Loucy (cell line): ENCODE data around the gene FCRL6.

Experiments used
- H2AFZ ChIP-seq: fragments of 200-600 bp; sonication (generic); 2 replicates; pipeline ENCODE4 v1.6.0; 2016; ENCODE audit warnings: antibody characterized with exemption, mild to moderate bottlenecking, low read length, moderate library complexity
- H3F3A ChIP-seq: fragments of 200-600 bp; 2 replicates; pipeline ENCODE4 v1.6.0; 2016; ENCODE audit warnings: antibody characterized with exemption, low read depth, mild to moderate bottlenecking
- H3K27me3 ChIP-seq: fragments of 200-600 bp; sonication (generic); 2 replicates; pipeline ENCODE4 v1.6.1; 2014; ENCODE audit warnings: low read length, mild to moderate bottlenecking; ENCODE audit not compliant: insufficient read depth, poor library complexity, severe bottlenecking
- H3K36me3 ChIP-seq: fragments of 200-600 bp; sonication (generic); 2 replicates; pipeline ENCODE4 v1.6.1; 2016; ENCODE audit warnings: low read length; ENCODE audit not compliant: insufficient read depth
- H3K4me1 ChIP-seq: fragments of 200-600 bp; sonication (generic); 2 replicates; pipeline ENCODE4 v1.5.1; 2014; ENCODE audit warnings: low read length, mild to moderate bottlenecking; ENCODE audit not compliant: insufficient read depth, poor library complexity, severe bottlenecking
- H3K4me2 ChIP-seq: fragments of 200-600 bp; sonication (generic); 2 replicates; pipeline ENCODE4 v1.6.0; 2014; ENCODE audit warnings: antibody characterized with exemption, low read length, low read depth, mild to moderate bottlenecking; ENCODE audit not compliant: poor library complexity, severe bottlenecking
- H3K4me3 ChIP-seq: fragments of 200-600 bp; sonication (generic); 2 replicates; pipeline ENCODE4 v1.5.1; 2014; ENCODE audit warnings: low read length, mild to moderate bottlenecking, mixed read lengths; ENCODE audit not compliant: poor library complexity, severe bottlenecking
- H3K79me2 ChIP-seq: fragments of 200-600 bp; sonication (generic); 2 replicates; pipeline ENCODE4 v1.6.1; 2014; ENCODE audit warnings: low read length; ENCODE audit not compliant: insufficient read depth
- H3K9ac ChIP-seq: fragments of 200-600 bp; sonication (generic); 2 replicates; pipeline ENCODE4 v1.6.0; 2014; ENCODE audit warnings: mild to moderate bottlenecking, low read depth, low read length, moderate library complexity; ENCODE audit not compliant: poor library complexity, severe bottlenecking
- H3K9me2 ChIP-seq: fragments of 200-600 bp; sonication (generic); replicated peaks from 2 replicates; pipeline ENCODE4 v1.6.1; 2016; ENCODE audit warnings: low read depth, low read length, mixed read lengths
- H3K9me3 ChIP-seq: fragments of 200-600 bp; sonication (generic); 2 replicates; pipeline ENCODE4 v1.6.1; 2014; ENCODE audit warnings: mild to moderate bottlenecking, antibody characterized with exemption, low read length, low read depth; ENCODE audit not compliant: insufficient read depth
- H4K20me1 ChIP-seq: fragments of 200-600 bp; sonication (generic); 2 replicates; pipeline ENCODE4 v1.6.0; 2014; ENCODE audit warnings: antibody characterized with exemption, low read length, mild to moderate bottlenecking; ENCODE audit not compliant: insufficient read depth, poor library complexity, severe bottlenecking
- CTCF ChIP-seq: fragments of 200-600 bp; sonication (generic); conservative IDR thresholded peaks from 2 replicates; pipeline ENCODE4 v1.5.1; 2014; ENCODE audit warnings: mild to moderate bottlenecking, antibody characterized with exemption, low read length
- EZH2phosphoT487 ChIP-seq: fragments of 200-600 bp; IDR thresholded peaks from 2 replicates; pipeline ENCODE4 v1.6.1; 2018; ENCODE audit warnings: antibody characterized with exemption, mild to moderate bottlenecking, moderate library complexity, borderline replicate concordance

The FCRL6 gene

GRCh38 chr1:159804924-159805323, 2.8 kb downstream of the FCRL6 start:
- no peak for TF ChIP-seq CTCF
- TF ChIP-seq EZH2phosphoT487, result no peak
- Histone ChIP-seq H3K36me3 (no peaks in the 10 kb centered on the region), H3K4me3 (no peak overlapping the region), H3K4me2 (peak overlapping the region; percentile 40), H3K27me3 (no peaks in the 10 kb centered on the region), H3F3A (no peaks in the 10 kb centered on the region), H3K79me2 (no peaks in the 10 kb centered on the region), H3K9me2 (no peaks in the 10 kb centered on the region), H3K9ac (no peak overlapping the region), H2AFZ (no peak overlapping the region), H4K20me1 (no peaks in the 10 kb centered on the region), H3K9me3 (no peaks in the 10 kb centered on the region), H3K4me1 (peaks cover 44% of the 10 kb centered on the region)

- no peaks in the 10 kb centered on the region for H3F3A ChIP-seq
- H3K36me3 ChIP-seq, result no peaks in the 10 kb centered on the region
- no peaks in the 10 kb centered on the region for H3K27me3 ChIP-seq
- no peak overlapping the region for H3K4me2 ChIP-seq
- no peak overlapping the region for H2AFZ ChIP-seq
- H3K9me3 ChIP-seq, result no peaks in the 10 kb centered on the region
- no peaks in the 10 kb centered on the region for H3K9me2 ChIP-seq
- H3K4me1 ChIP-seq, result no peaks in the 10 kb centered on the region
- TF ChIP-seq EZH2phosphoT487 (no peak), CTCF (no peak)
- H4K20me1 ChIP-seq, result no peaks in the 10 kb centered on the region
- no peak overlapping the region for H3K4me3 ChIP-seq
- no peak overlapping the region for H3K9ac ChIP-seq
- H3K79me2 ChIP-seq, result no peaks in the 10 kb centered on the region
Measured at GRCh38 chr1:159815926-159816325, 13.8 kb downstream of the FCRL6 start.

- Histone ChIP-seq H2AFZ (no peak overlapping the region), H3K36me3 (no peaks in the 10 kb centered on the region), H3K9me2 (no peaks in the 10 kb centered on the region), H4K20me1 (no peaks in the 10 kb centered on the region), H3K4me3 (no peak overlapping the region), H3F3A (no peaks in the 10 kb centered on the region), H3K79me2 (no peaks in the 10 kb centered on the region), H3K9me3 (no peaks in the 10 kb centered on the region), H3K27me3 (no peaks in the 10 kb centered on the region), H3K9ac (no peak overlapping the region), H3K4me2 (no peak overlapping the region), H3K4me1 (no peaks in the 10 kb centered on the region)
- TF ChIP-seq CTCF (no peak), EZH2phosphoT487 (no peak)
Measured at GRCh38 chr1:159817276-159818041, 15.3 kb downstream of the FCRL6 start.
